GM23338 (cell line): ENCODE data around the gene MTAP. TPM values are rescaled to one million over a fixed set of nuclear protein-coding genes. Genes with fewer than 3 reads are reported as not detected.

Experiments used
- ATAC-seq: fragments of 200-7000 bp; cut with Tn5 transposase; 3 replicates; pipeline ENCODE4 v1.9.1; 2020
- DNase-seq: peaks from one replicate; pipeline ENCODE4 v3.0.0-alpha.2; 2015; ENCODE audit warnings: low spot score
- H2AFZ ChIP-seq: fragments of 200-600 bp; sonication (generic); 2 replicates; pipeline ENCODE4 v1.8.0; 2016; ENCODE audit warnings: antibody characterized with exemption, mild to moderate bottlenecking, moderate library complexity
- H3F3A ChIP-seq: fragments of 200-600 bp; sonication (generic); replicated peaks from 2 replicates; pipeline ENCODE4 v1.8.0; 2017; ENCODE audit warnings: antibody characterized with exemption, mixed run types, low read depth
- H3K27ac ChIP-seq: fragments of 200-600 bp; sonication (generic); 2 replicates; pipeline ENCODE4 v1.6.1; 2016; ENCODE audit warnings: low read depth
- H3K27me3 ChIP-seq: fragments of 200-600 bp; sonication (generic); 2 replicates; pipeline ENCODE4 v1.8.0; 2016; ENCODE audit warnings: mild to moderate bottlenecking, mixed run types, moderate library complexity; ENCODE audit not compliant: insufficient read depth
- H3K36me3 ChIP-seq: fragments of 200-600 bp; sonication (generic); 2 replicates; pipeline ENCODE4 v1.8.0; 2016; ENCODE audit warnings: mild to moderate bottlenecking; ENCODE audit not compliant: insufficient read depth
- H3K4me1 ChIP-seq: fragments of 200-600 bp; sonication (generic); 2 replicates; pipeline ENCODE4 v1.8.0; 2016; ENCODE audit warnings: mild to moderate bottlenecking, moderate library complexity; ENCODE audit not compliant: insufficient read depth
- H3K4me2 ChIP-seq: fragments of 200-600 bp; sonication (generic); 2 replicates; pipeline ENCODE4 v1.7.1; 2017; ENCODE audit warnings: mixed run types
- H3K4me3 ChIP-seq: fragments of 200-600 bp; sonication (generic); 2 replicates; pipeline ENCODE4 v1.6.1; 2016; ENCODE audit warnings: mixed run types
- H3K79me2 ChIP-seq: fragments of 200-600 bp; sonication (generic); replicated peaks from 2 replicates; pipeline ENCODE4 v1.8.0; 2017; ENCODE audit warnings: mild to moderate bottlenecking; ENCODE audit not compliant: insufficient read depth
- H3K9me2 ChIP-seq: fragments of 200-600 bp; sonication (generic); 2 replicates; pipeline ENCODE4 v1.8.0; 2017; ENCODE audit not compliant: insufficient read depth
- H4K20me1 ChIP-seq: fragments of 200-600 bp; sonication (generic); replicated peaks from 2 replicates; pipeline ENCODE4 v1.8.0; 2017; ENCODE audit warnings: mild to moderate bottlenecking; ENCODE audit not compliant: insufficient read depth
- H3K27ac Mint-ChIP-seq: 2 replicates; pipeline ENCODE4 v1.8.0; 2020; ENCODE audit warnings: inconsistent platforms, mild to moderate bottlenecking, moderate library complexity, mixed read lengths
- H3K27me3 Mint-ChIP-seq: 3 replicates; pipeline ENCODE4 v1.8.0; 2022; ENCODE audit warnings: low read depth, mild to moderate bottlenecking, moderate library complexity, mixed read lengths, inconsistent platforms; ENCODE audit not compliant: insufficient read depth, poor library complexity
- H3K36me3 Mint-ChIP-seq: 3 replicates; pipeline ENCODE4 v1.8.0; 2021; ENCODE audit warnings: low read depth, mild to moderate bottlenecking, inconsistent platforms, moderate library complexity, mixed read lengths
- H3K4me1 Mint-ChIP-seq: 3 replicates; pipeline ENCODE4 v1.8.0; 2020; ENCODE audit warnings: mild to moderate bottlenecking, inconsistent platforms, mixed read lengths
- H3K4me3 Mint-ChIP-seq: 3 replicates; pipeline ENCODE4 v1.8.0; 2021; ENCODE audit warnings: moderate library complexity, mild to moderate bottlenecking, inconsistent platforms, mixed read lengths
- H3K9me3 Mint-ChIP-seq: 3 replicates; pipeline ENCODE4 v1.8.0; 2020; ENCODE audit warnings: moderate library complexity, mild to moderate bottlenecking, inconsistent platforms, mixed read lengths
- CREB1 ChIP-seq: fragments of 250-450 bp; sonication (Bioruptor Pico); IDR thresholded peaks from 2 replicates; pipeline ENCODE4 v1.5.0; 2020; ENCODE audit warnings: low read depth, mild to moderate bottlenecking, moderate library complexity
- CTCF ChIP-seq, 2 experiments: fragments of 200-600 bp in 1 of 2; sonication (generic) in 1 of 2; conservative IDR thresholded peaks; 2 replicates each; pipeline versions ENCODE4 v1.5.1 to v1.6.1; 2016 to 2017; ENCODE audit warnings: antibody characterized with exemption in 2 of 2, low read depth in 2 of 2, mild to moderate bottlenecking in 2 of 2, moderate library complexity in 1 of 2
- EZH2 ChIP-seq: fragments of 200-600 bp; sonication (generic); IDR thresholded peaks from one replicate; pipeline ENCODE4 v1.8.0; 2017; ENCODE audit warnings: antibody characterized with exemption, mild to moderate bottlenecking, low read depth; ENCODE audit not compliant: unreplicated experiment
- EZH2phosphoT487 ChIP-seq: fragments of 200-600 bp; sonication (generic); IDR thresholded peaks from one replicate; pipeline ENCODE4 v1.8.1; 2018; ENCODE audit warnings: antibody characterized with exemption; ENCODE audit not compliant: unreplicated experiment
- ZNF114 ChIP-seq: fragments of 250-450 bp; sonication (Bioruptor Pico); IDR thresholded peaks from 2 replicates; pipeline ENCODE4 v1.5.0; 2020; ENCODE audit warnings: mild to moderate bottlenecking, moderate library complexity
- polyA plus RNA-seq: library from polyadenylated mRNA; unstranded; fragments of >200 nt; fragmentation: Nextera tagmentation; extraction: Ambion mirVana; gene quantifications from 2 replicates; pipeline ENCODE4 v1.2.1, GENCODE V29; 2016
- total RNA-seq: library from RNA; depleted of rRNA; stranded (reverse); fragments of >200 nt; shearing (Covaris generic); gene quantifications from 2 replicates; pipeline ENCODE4 v1.2.3, GENCODE V29; 2014

MTAP gene
- total and polyA plus RNA-seq, 2 experiments from 2014 or later, result 61.8 to 70.0 TPM

- no peak for TF ChIP-seq CREB1 (CRISPR knock-in tag)
- TF ChIP-seq ZNF114 (CRISPR knock-in tag), result no peak
Observed at GRCh38 chr9:21903380-21903965, 101.0 kb downstream of the MTAP start (continued).

- H3K27ac Mint-ChIP-seq, result no peak overlapping the region
- no peak for DNase-seq
- H3K36me3 Mint-ChIP-seq, result peaks cover 15% of the 10 kb centered on the region; the same call in 2 of the 3 replicates
- H3K27me3 Mint-ChIP-seq, result peaks cover 4% of the 10 kb centered on the region
- no peak overlapping the region for H3K4me3 ChIP-seq
- no peaks in the 10 kb centered on the region for H3K36me3 ChIP-seq
- H2AFZ ChIP-seq, result no peak overlapping the region
- no peaks in the 10 kb centered on the region for H3K79me2 ChIP-seq
- no peak for TF ChIP-seq CTCF (conservative IDR thresholded peaks at IDR 0.05; ENCODE audit: low read depth in 2 of 2)
- TF ChIP-seq EZH2, result no peak
- no peak for TF ChIP-seq EZH2phosphoT487
- no peaks in the 10 kb centered on the region for H3K9me2 ChIP-seq
- no peak overlapping the region for H3K27ac ChIP-seq
- peaks cover 12% of the 10 kb centered on the region for H3K9me3 Mint-ChIP-seq
- H3F3A ChIP-seq, result no peaks in the 10 kb centered on the region
- H3K4me3 Mint-ChIP-seq, result no peak overlapping the region
- H3K4me2 ChIP-seq, result no peak overlapping the region
- no peaks in the 10 kb centered on the region for H3K4me1 ChIP-seq
- peaks cover 5% of the 10 kb centered on the region; the same call in 1 of the 3 replicates for H3K4me1 Mint-ChIP-seq
- ATAC-seq, result no peak
- H3K27me3 ChIP-seq, result no peaks in the 10 kb centered on the region
- no peaks in the 10 kb centered on the region for H4K20me1 ChIP-seq
Observed at GRCh38 chr9:21904371-21904770, 101.9 kb downstream of the MTAP start.

GRCh38 chr9:21904776-21905175 is 102.3 kb downstream of the MTAP start:
- Mint-ChIP-seq H3K27me3 (peaks cover 2% of the 10 kb centered on the region), H3K36me3 (peaks cover 12% of the 10 kb centered on the region; the same call in 2 of the 3 replicates), H3K4me3 (no peak overlapping the region), H3K27ac (no peak overlapping the region), H3K4me1 (peaks cover 5% of the 10 kb centered on the region; the same call in 1 of the 3 replicates), H3K9me3 (peaks cover 8% of the 10 kb centered on the region; the same call in 2 of the 3 replicates)
- TF ChIP-seq CTCF (conservative IDR thresholded peaks at IDR 0.05; ENCODE audit: low read depth in 2 of 2) (peak; percentile 64 to 66), CREB1 (CRISPR knock-in tag) (no peak)
- Histone ChIP-seq H3F3A (no peaks in the 10 kb centered on the region), H3K27ac (no peak overlapping the region), H3K27me3 (no peaks in the 10 kb centered on the region), H3K79me2 (no peaks in the 10 kb centered on the region), H3K4me1 (no peaks in the 10 kb centered on the region), H4K20me1 (no peaks in the 10 kb centered on the region), H3K4me2 (no peak overlapping the region), H3K9me2 (no peaks in the 10 kb centered on the region), H2AFZ (no peak overlapping the region), H3K4me3 (no peak overlapping the region), H3K36me3 (no peaks in the 10 kb centered on the region)
- ATAC-seq (peak; percentile 97), DNase-seq (peak; percentile 78)
